ENCODE data around the gene SELPLG. TPM values are rescaled to one million over a fixed set of nuclear protein-coding genes. Genes with fewer than 3 reads are reported as not detected.

Gene SELPLG
- total and polyA plus RNA-seq, 2 experiments from 2014 or later: 4.4 to 6.7 TPM

DNA sequence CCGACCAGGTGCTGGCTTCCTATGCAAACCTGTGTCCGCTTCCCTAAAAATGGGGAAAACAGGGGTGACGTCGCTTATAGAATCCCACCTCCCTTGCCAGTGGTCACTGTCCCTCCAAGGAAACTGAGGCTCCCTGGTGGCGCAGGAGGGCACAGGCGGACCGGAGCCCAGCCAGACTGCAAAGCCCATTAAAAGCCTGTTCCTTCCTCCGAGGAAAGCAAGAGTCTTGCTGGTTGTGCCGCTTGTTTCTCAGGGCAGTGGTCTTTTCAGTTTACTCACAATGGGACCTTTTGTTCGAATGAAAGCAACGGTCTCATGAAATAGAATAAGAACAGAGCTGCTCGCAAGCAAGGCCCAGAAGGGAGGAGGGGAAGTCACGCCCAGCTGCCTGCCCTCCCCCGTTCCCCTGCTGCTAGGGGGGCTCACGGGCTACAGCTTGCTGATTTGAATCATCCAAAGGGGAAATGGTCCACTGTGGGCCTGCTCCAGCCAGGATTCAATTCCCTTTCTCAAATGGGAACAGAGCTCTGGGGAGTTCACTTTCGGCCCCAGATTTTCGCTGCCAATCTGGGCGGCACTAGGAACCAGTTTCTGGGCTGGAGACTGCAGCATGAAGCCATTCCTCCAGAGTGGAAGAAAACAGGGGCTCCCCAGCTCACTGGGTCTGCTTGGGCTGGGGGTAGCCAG lies 4.6 kb upstream of the SELPLG start:
- peaks cover 3% of the 10 kb centered on the region; the same call in 1 of the 2 replicates for H3K79me2 ChIP-seq (ENCODE audit: insufficient read depth)
- 36 to 42% methylated on average over 18 of the region's 18 CpGs for WGBS, 2 experiments (ENCODE audit: low coverage in 1 of 2, low lambda C conversion rate in 2 of 2, missing lambda C conversion rate in 2 of 2)
- H3K9me3 ChIP-seq (ENCODE audit: low read depth): no peaks in the 10 kb centered on the region
- H4K20me1 ChIP-seq (ENCODE audit: insufficient read depth): no peaks in the 10 kb centered on the region
- no peak overlapping the region for H3K4me2 ChIP-seq (ENCODE audit: unreplicated experiment)
- no peaks in the 10 kb centered on the region for H3K9me2 ChIP-seq (ENCODE audit: insufficient read depth)
- DNase-seq: no peak
- H3K27me3 ChIP-seq (replicated peaks; ENCODE audit: insufficient read depth): no peaks in the 10 kb centered on the region
- no peak overlapping the region for H3K4me3 ChIP-seq
- H3K9ac ChIP-seq: no peak overlapping the region
- peaks cover 35% of the 10 kb centered on the region for H3K4me1 ChIP-seq (ENCODE audit: insufficient read depth)
- in situ Hi-C loops (cut with MboI): no loop called here
- H3F3A ChIP-seq (ENCODE audit: insufficient read depth): peaks cover 76% of the 10 kb centered on the region
- H2AFZ ChIP-seq: no peak overlapping the region
- peaks cover 8% of the 10 kb centered on the region for H3K36me3 ChIP-seq (ENCODE audit: low read depth)
- TF ChIP-seq EZH2 (IDR thresholded peaks at IDR 0.05; ENCODE audit: insufficient read depth, poor library complexity, severe bottlenecking) (no peak), EZH2phosphoT487 (IDR thresholded peaks at IDR 0.05; ENCODE audit: insufficient read depth, low read depth) (no peak)
- no peak overlapping the region for H3K27ac ChIP-seq

DNA sequence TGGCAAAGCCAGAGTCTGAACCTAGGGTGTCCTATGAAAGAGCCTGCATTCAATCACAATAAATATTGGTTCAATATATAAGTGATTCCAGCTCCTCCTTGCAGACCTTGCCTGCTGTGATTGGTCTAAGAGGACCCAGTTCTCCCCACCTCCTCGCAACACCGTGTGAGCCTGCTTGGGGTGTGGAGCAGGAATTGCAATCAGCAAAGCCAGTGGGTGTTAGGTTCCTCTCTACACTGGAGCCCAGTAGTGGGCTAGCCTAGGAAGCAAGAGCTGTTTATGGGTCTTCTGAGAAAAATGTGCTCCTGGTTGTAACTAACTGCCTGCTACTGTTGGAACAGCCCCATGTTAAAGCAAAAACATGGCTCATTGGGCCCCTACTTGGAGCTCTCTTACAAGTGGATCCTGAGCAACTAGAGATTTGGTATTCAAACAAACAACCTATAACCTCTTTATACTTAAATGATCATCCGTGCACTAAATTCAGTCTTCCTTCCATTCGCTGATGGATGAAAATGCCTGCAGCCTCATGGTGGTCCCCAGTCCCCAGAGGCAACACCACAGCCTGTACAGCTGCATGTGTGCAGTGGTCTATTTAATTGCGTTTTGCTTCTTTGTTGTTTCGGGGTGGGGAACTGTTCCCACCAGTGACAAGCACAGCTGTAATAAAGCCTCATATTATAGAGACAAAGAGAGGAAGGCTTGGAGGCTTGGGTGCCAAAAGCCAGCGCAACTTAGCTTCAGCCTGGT lies 3.7 kb upstream of the SELPLG start:
- in situ Hi-C loops (cut with MboI): no loop called here

GRCh38 chr12:108635997-108636808 lies 2.5 kb upstream of the SELPLG start:
- TF ChIP-seq EZH2 (IDR thresholded peaks at IDR 0.05; ENCODE audit: insufficient read depth, poor library complexity, severe bottlenecking) (no peak), EZH2phosphoT487 (IDR thresholded peaks at IDR 0.05; ENCODE audit: insufficient read depth, low read depth) (no peak)
- Histone ChIP-seq H3K79me2 (ENCODE audit: insufficient read depth) (no peaks in the 10 kb centered on the region), H3K4me3 (no peak overlapping the region), H2AFZ (no peak overlapping the region), H3K4me2 (ENCODE audit: unreplicated experiment) (no peak overlapping the region), H3K4me1 (ENCODE audit: insufficient read depth) (peaks cover 19% of the 10 kb centered on the region), H4K20me1 (ENCODE audit: insufficient read depth) (no peaks in the 10 kb centered on the region), H3K36me3 (ENCODE audit: low read depth) (no peaks in the 10 kb centered on the region), H3K9me3 (ENCODE audit: low read depth) (no peaks in the 10 kb centered on the region), H3K27ac (no peak overlapping the region), H3K9me2 (ENCODE audit: insufficient read depth) (no peaks in the 10 kb centered on the region), H3K27me3 (replicated peaks; ENCODE audit: insufficient read depth) (no peaks in the 10 kb centered on the region), H3K9ac (no peak overlapping the region), H3F3A (ENCODE audit: insufficient read depth) (peaks cover 77% of the 10 kb centered on the region)
- no peak for DNase-seq
- in situ Hi-C loops (cut with MboI): no loop called here
- 97% methylated on average over 6 of the region's 6 CpGs for WGBS, 2 experiments (ENCODE audit: low coverage in 1 of 2, low lambda C conversion rate in 2 of 2, missing lambda C conversion rate in 2 of 2)

More for the DNA sequence above, 3.7 kb upstream of the SELPLG start:
- H3K4me3 ChIP-seq: no peak overlapping the region
- H2AFZ ChIP-seq: no peak overlapping the region
- no peaks in the 10 kb centered on the region for H3K9me2 ChIP-seq (ENCODE audit: insufficient read depth)
- peaks cover 1% of the 10 kb centered on the region; the same call in 1 of the 2 replicates for H3K36me3 ChIP-seq (ENCODE audit: low read depth)
- H3K4me1 ChIP-seq (ENCODE audit: insufficient read depth): peaks cover 28% of the 10 kb centered on the region
- no peak overlapping the region for H3K27ac ChIP-seq
- no peaks in the 10 kb centered on the region for H3K9me3 ChIP-seq (ENCODE audit: low read depth)
- peaks cover 76% of the 10 kb centered on the region for H3F3A ChIP-seq (ENCODE audit: insufficient read depth)
- H3K4me2 ChIP-seq (ENCODE audit: unreplicated experiment): no peak overlapping the region
- DNase-seq: no peak
- WGBS, 2 experiments (ENCODE audit: low coverage in 1 of 2, low lambda C conversion rate in 2 of 2, missing lambda C conversion rate in 2 of 2): 87 to 92% methylated on average over 7 of the region's 7 CpGs
- H3K27me3 ChIP-seq (replicated peaks; ENCODE audit: insufficient read depth): no peaks in the 10 kb centered on the region
- no peaks in the 10 kb centered on the region for H3K79me2 ChIP-seq (ENCODE audit: insufficient read depth)
- H4K20me1 ChIP-seq (ENCODE audit: insufficient read depth): no peaks in the 10 kb centered on the region
- H3K9ac ChIP-seq: no peak overlapping the region
- no peak for TF ChIP-seq EZH2 (IDR thresholded peaks at IDR 0.05; ENCODE audit: insufficient read depth, poor library complexity, severe bottlenecking)

DNA sequence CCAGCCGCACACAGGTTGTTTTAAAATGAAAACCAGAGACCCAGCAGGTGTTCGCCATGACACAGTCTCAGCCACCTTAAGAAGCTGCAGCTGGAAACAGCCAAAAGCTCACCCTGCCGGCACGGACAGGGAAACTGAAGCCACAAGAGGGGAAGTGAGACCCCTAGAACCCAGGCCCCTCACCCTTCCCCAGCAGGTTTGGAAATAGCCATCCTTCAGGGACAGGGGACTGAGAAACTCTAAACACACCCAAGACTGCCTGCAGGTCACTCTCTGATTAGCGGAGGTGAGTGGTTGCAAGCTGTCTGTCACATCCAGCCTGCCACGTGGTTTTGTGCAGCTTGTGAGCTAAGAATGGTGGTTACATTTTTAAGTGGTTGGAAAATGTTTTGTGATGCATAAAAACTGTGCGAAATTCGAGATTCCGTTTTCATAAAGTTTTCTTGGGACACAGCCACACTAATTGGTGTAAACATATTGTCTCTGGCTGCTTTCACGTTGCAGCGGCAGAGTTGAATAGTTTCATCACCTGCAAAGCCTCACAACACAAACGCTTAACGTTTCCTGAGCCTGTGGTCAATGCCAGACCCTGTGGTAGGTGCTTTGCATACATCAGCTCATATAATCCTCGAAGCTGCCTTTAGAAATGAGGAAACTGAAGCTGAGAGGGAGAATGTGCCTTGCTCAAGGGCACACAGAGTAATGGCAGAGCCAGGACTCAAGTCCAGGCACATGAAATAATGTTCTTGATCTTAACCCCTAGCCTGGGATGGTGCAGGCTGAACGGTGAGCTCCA lies 1.7 kb upstream of the SELPLG start:
- in situ Hi-C loops (cut with MboI): no loop called here
- no peak overlapping the region for H3K4me3 ChIP-seq
- no peaks in the 10 kb centered on the region for H3K79me2 ChIP-seq (ENCODE audit: insufficient read depth)
- peaks cover 19% of the 10 kb centered on the region for H3K4me1 ChIP-seq (ENCODE audit: insufficient read depth)
- H3K9ac ChIP-seq: no peak overlapping the region
- H3K9me2 ChIP-seq (ENCODE audit: insufficient read depth): no peaks in the 10 kb centered on the region
- H3K9me3 ChIP-seq (ENCODE audit: low read depth): no peaks in the 10 kb centered on the region
- no peak overlapping the region for H3K4me2 ChIP-seq (ENCODE audit: unreplicated experiment)
- TF ChIP-seq EZH2phosphoT487 (IDR thresholded peaks at IDR 0.05; ENCODE audit: insufficient read depth, low read depth): no peak
- TF ChIP-seq EZH2 (IDR thresholded peaks at IDR 0.05; ENCODE audit: insufficient read depth, poor library complexity, severe bottlenecking): no peak
- peaks cover 78% of the 10 kb centered on the region for H3F3A ChIP-seq (ENCODE audit: insufficient read depth)
- no peak overlapping the region for H3K27ac ChIP-seq
- WGBS, 2 experiments (ENCODE audit: low coverage in 1 of 2, low lambda C conversion rate in 2 of 2, missing lambda C conversion rate in 2 of 2): 49 to 53% methylated on average over 15 of the region's 15 CpGs
- no peak for DNase-seq
- H4K20me1 ChIP-seq (ENCODE audit: insufficient read depth): no peaks in the 10 kb centered on the region
- no peak overlapping the region for H2AFZ ChIP-seq
- no peaks in the 10 kb centered on the region for H3K36me3 ChIP-seq (ENCODE audit: low read depth)
- no peaks in the 10 kb centered on the region for H3K27me3 ChIP-seq (replicated peaks; ENCODE audit: insufficient read depth)

All from GM23248 (cell line).